K562 (cell line): ENCODE results near the gene PACRG. TPM values are rescaled to one million over a fixed set of nuclear protein-coding genes. Genes with fewer than 3 reads are reported as not detected.

Source experiments
- ATAC-seq: fragments of 200-7000 bp; cut with Tn5 transposase; 3 replicates; pipeline ENCODE4 v1.9.1; 2020; ENCODE audit warnings: moderate library complexity
- BruUV-seq: library from RNA; stranded (reverse); fragments of 400-500 nt; replicated peaks from 2 replicates; lab custom pipeline; 2021; lab: Mats Ljungman, UMichigan
- CTCF ChIA-PET: fragments of 300-600 bp; formaldehyde crosslinking; extraction: SDS; loops from one replicate; lab custom pipeline; 2021; ENCODE audit warnings: low intra/inter-chr PET ratio; lab: Yijun Ruan, JAX
- POLR2A ChIA-PET: fragments of 300-600, 350-650 bp; sonication (Branson Sonifier 250); formaldehyde crosslinking; extraction: SDS; loops from one replicate; lab custom pipeline; 2021; ENCODE audit warnings: antibody characterized with exemption, inconsistent platforms; lab: Yijun Ruan, JAX
- DNase-seq, 4 experiments: peaks; one replicate each; pipeline versions ENCODE4 v3.0.0 to v3.0.0-alpha.2; 2011 to 2018; ENCODE audit warnings: low spot score in 3 of 4, mixed read lengths in 3 of 4; ENCODE audit errors: extremely low read depth in 1 of 4
- FAIRE-seq: peaks from 2 replicates; lab custom pipeline; 2011; peaks lifted over from hg19 to GRCh38; lab: Jason Lieb, UNC
- H2AFZ ChIP-seq: 2 replicates; pipeline ENCODE4 v1.6.0; 2011; ENCODE audit warnings: low read depth, low read length, control low read depth, inconsistent platforms
- H3K27ac ChIP-seq: fragments of 200-600 bp; 3 replicates; pipeline ENCODE4 v1.8.0; 2011; ENCODE audit warnings: low read depth, mild to moderate bottlenecking, control low read depth, inconsistent platforms, low read length, moderate library complexity, mixed read lengths; ENCODE audit errors: extremely low read depth
- H3K27me3 ChIP-seq, 2 experiments: fragments of 300-600 bp in 1 of 2; 2 replicates in 1 of 2; 3 replicates in 1 of 2; pipeline versions ENCODE4 v1.6.0 to v1.8.0; 2011; ENCODE audit warnings: inconsistent platforms in 2 of 2, low read length in 2 of 2, mild to moderate bottlenecking in 1 of 2, mixed read lengths in 1 of 2, moderate library complexity in 1 of 2; ENCODE audit not compliant: control insufficient read depth in 2 of 2, insufficient read depth in 2 of 2
- H3K36me3 ChIP-seq: fragments of 300-600 bp; 3 replicates; pipeline ENCODE4 v1.8.0; 2011; ENCODE audit warnings: mild to moderate bottlenecking, low read length, inconsistent platforms; ENCODE audit not compliant: control insufficient read depth, insufficient read depth
- H3K4me1 ChIP-seq, 2 experiments: fragments of 200-600 bp in 1 of 2; replicated peaks in 1 of 2; 2 replicates in 1 of 2; 3 replicates in 1 of 2; pipeline versions ENCODE4 v1.5.1 to v1.8.0; 2011; ENCODE audit warnings: inconsistent platforms in 2 of 2, low read length in 2 of 2, mild to moderate bottlenecking in 1 of 2, mixed read lengths in 1 of 2, moderate library complexity in 1 of 2; ENCODE audit not compliant: control insufficient read depth in 2 of 2, insufficient read depth in 2 of 2
- H3K4me2 ChIP-seq: 2 replicates; pipeline ENCODE4 v1.6.1; 2011; ENCODE audit warnings: low read length, control low read depth, inconsistent platforms, mixed read lengths; ENCODE audit not compliant: insufficient read depth
- H3K4me3 ChIP-seq: fragments of 200-600 bp; sonication (generic), shearing (Covaris generic); 2 replicates; pipeline ENCODE4 v1.5.1; 2016; ENCODE audit warnings: control low read depth, inconsistent platforms
- H3K79me2 ChIP-seq: fragments of 200-600 bp; 3 replicates; pipeline ENCODE4 v1.8.0; 2011; ENCODE audit warnings: low read length, inconsistent platforms; ENCODE audit not compliant: control insufficient read depth, insufficient read depth
- H3K9ac ChIP-seq, 2 experiments: 2 replicates each; pipeline versions ENCODE4 v1.6.0 to v1.6.1; 2011; ENCODE audit warnings: low read depth in 2 of 2, low read length in 2 of 2, control low read depth in 1 of 2, inconsistent platforms in 1 of 2, mild to moderate bottlenecking in 1 of 2, mixed read lengths in 1 of 2; ENCODE audit not compliant: insufficient read depth in 1 of 2
- H3K9me1 ChIP-seq: one replicate; pipeline ENCODE4 v1.6.0; 2011; ENCODE audit warnings: inconsistent platforms, mild to moderate bottlenecking, low read length, moderate library complexity; ENCODE audit not compliant: control insufficient read depth, insufficient read depth
- H3K9me3 ChIP-seq: replicated peaks from 2 replicates; pipeline ENCODE4 v1.5.1; 2011; ENCODE audit warnings: low read depth, low read length, inconsistent platforms; ENCODE audit not compliant: control insufficient read depth, insufficient read depth
- H4K20me1 ChIP-seq: replicated peaks from 2 replicates; pipeline ENCODE4 v1.6.1; 2011; ENCODE audit warnings: low read length, inconsistent platforms, mixed read lengths; ENCODE audit not compliant: control insufficient read depth, insufficient read depth
- CCNT2 ChIP-seq: IDR thresholded peaks from 2 replicates; pipeline ENCODE4 v1.6.1; 2011; ENCODE audit warnings: borderline replicate concordance, low read depth, mild to moderate bottlenecking, moderate library complexity, mixed read lengths, low read length; ENCODE audit not compliant: insufficient read length; ENCODE audit errors: extremely low read depth
- CEBPG ChIP-seq, 3 experiments: fragments of 200-800 bp in 1 of 3; sonication (Bioruptor generic) in 1 of 3; sonication (generic) in 1 of 3; formaldehyde crosslinking in 1 of 3; IDR thresholded peaks in 2 of 3; conservative IDR thresholded peaks in 1 of 3; 2 replicates each; pipeline versions ENCODE4 v1.6.1 to v1.8.0; 2016 to 2022; ENCODE audit warnings: missing compliant biosample characterization in 2 of 3, missing genetic modification characterization in 2 of 3, mild to moderate bottlenecking in 1 of 3, missing genetic modification reagents in 1 of 3
- CHD4 ChIP-seq: fragments of 200-600 bp; sonication (generic); IDR thresholded peaks from 3 replicates; pipeline ENCODE4 v1.6.1; 2012; ENCODE audit warnings: low read depth, mild to moderate bottlenecking, mixed read lengths, low read length, inconsistent platforms; ENCODE audit not compliant: insufficient read depth, insufficient replicate concordance, poor library complexity, severe bottlenecking
- LEF1 ChIP-seq: fragments of 450-650 bp; IDR thresholded peaks from 2 replicates; pipeline ENCODE4 v1.6.1; 2016; ENCODE audit warnings: mild to moderate bottlenecking
- RB1 ChIP-seq: fragments of 450-650 bp; IDR thresholded peaks from 2 replicates; pipeline ENCODE4 v1.6.1; 2017; ENCODE audit warnings: low read depth, mild to moderate bottlenecking
- ZNF253 ChIP-seq: fragments of 250-450 bp; sonication (Bioruptor Pico); conservative IDR thresholded peaks from 2 replicates; pipeline ENCODE4 v1.6.1; 2021; ENCODE audit warnings: mild to moderate bottlenecking
- ZNF79 ChIP-seq: fragments of 250-450 bp; sonication (Bioruptor Pico); IDR thresholded peaks from 2 replicates; pipeline ENCODE4 v1.4.0; 2020; ENCODE audit warnings: low read depth, mild to moderate bottlenecking, moderate library complexity
- WGBS: fragments of 100-300 bp; shearing (Covaris generic); methylation state at CpG from one replicate; pipeline ENCODE4 v1.1.6; 2016; ENCODE audit warnings: low coverage, mixed read lengths; ENCODE audit not compliant: insufficient coverage; ENCODE audit errors: missing lambda C conversion rate; 5-methylcytosine and 5-hydroxymethylcytosine counted together
- in situ Hi-C: fragments of 300-500 bp; cut with MboI; formaldehyde crosslinking; loops from 4 replicates; pipeline ENCODE4 v1.15.0; 2018; ENCODE audit warnings: inconsistent platforms, mixed read lengths
- intact Hi-C: fragments of 100-400 bp; cut with micrococcal nuclease; formaldehyde crosslinking; loops from 2 replicates; pipeline ENCODE4 v1.14.2; 2022
- polyA plus RNA-seq, 8 experiments: library from polyadenylated mRNA; depleted of rRNA in 4 of 8; stranded (reverse) in 5 of 8; unstranded in 3 of 8; fragments of >200 nt; fragmentation: Nextera tagmentation in 2 of 8; fragmentation: Illumina TruSeq in 1 of 8; extraction: Ambion mirVana in 2 of 8; extraction: Trizol in 1 of 8; gene quantifications; 2 replicates each; pipeline versions ENCODE4 v1.2.1 to v1.2.3, GENCODE V29; 2011 to 2014; ENCODE audit warnings: inconsistent platforms in 1 of 8, missing spikeins in 1 of 8
- total RNA-seq, 7 experiments: library from RNA; depleted of rRNA in 6 of 7; stranded (reverse); fragments of >200 nt in 6 of 7; fragmentation: Illumina TruSeq in 2 of 7; extraction: Trizol in 2 of 7; gene quantifications; 2 replicates each; pipeline versions ENCODE4 v1.2.1 to v1.2.3, GENCODE V29; 2011 to 2021; ENCODE audit warnings: low replicate concordance in 1 of 7
- TF ChIP-seq, protein P1 (sequence below): fragments of 450-650 bp; formaldehyde crosslinking; IDR thresholded peaks from 2 replicates; pipeline ENCODE4 v1.4.0; 2020; ENCODE audit warnings: mild to moderate bottlenecking, mixed read lengths
- TF ChIP-seq, protein P2 (sequence below): fragments of 250-450 bp; sonication (Bioruptor Pico); IDR thresholded peaks from 2 replicates; pipeline ENCODE4 v1.8.0; 2022; ENCODE audit warnings: moderate library complexity, mild to moderate bottlenecking, inconsistent platforms
- TF ChIP-seq, protein P3 (sequence below): fragments of 450-650 bp; IDR thresholded peaks from 2 replicates; pipeline ENCODE4 v1.6.1; 2018; ENCODE audit warnings: mild to moderate bottlenecking, low read depth; ENCODE audit not compliant: partially characterized antibody
- TF ChIP-seq, protein P4 (sequence below): sonication (generic); formaldehyde crosslinking; IDR thresholded peaks from 2 replicates; pipeline ENCODE4 v1.9.0; 2022; ENCODE audit warnings: mild to moderate bottlenecking, missing genetic modification reagents
- TF ChIP-seq, protein P5 (sequence below): IDR thresholded peaks from 2 replicates; pipeline ENCODE4 v1.6.1; 2011; ENCODE audit warnings: borderline replicate concordance, low read depth, mild to moderate bottlenecking, moderate library complexity, low read length; ENCODE audit not compliant: insufficient read depth, poor library complexity, severe bottlenecking

The PACRG gene
- total and polyA plus RNA-seq, 9 of the 15 experiments (the other 6 are each of a cell fraction or from before 2014, with no cell fraction given): 0.04 TPM; not detected in 8

DNA sequence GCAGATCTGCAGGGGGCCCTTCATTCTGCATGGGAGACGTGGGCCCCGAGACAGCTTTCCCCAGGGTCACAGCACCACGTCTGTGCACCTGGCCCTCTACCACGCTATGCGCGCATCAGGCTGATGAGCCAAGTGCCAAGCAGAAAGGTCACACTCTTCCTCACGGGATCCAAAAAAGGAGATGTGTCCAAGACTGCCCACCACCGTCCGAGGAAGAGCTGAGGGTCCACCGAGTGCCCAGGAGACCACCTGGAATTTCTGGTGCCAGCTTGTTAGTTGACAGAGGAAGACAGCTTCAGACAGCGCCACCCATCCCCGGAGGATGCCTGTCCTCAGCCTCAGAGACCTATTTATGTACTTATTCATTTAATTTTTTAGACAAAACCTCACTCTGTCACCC is 609.2 kb downstream of the PACRG start:
- no peak overlapping the region for H2AFZ ChIP-seq
- H3K9me3 ChIP-seq: no peaks in the 10 kb centered on the region
- no TSS peak for BruUV-seq
- peaks cover 5 to 9% of the 10 kb centered on the region in 2 experiments; a peak in 3 of 5 replicates for H3K4me1 ChIP-seq
- H3K79me2 ChIP-seq: no peaks in the 10 kb centered on the region
- FAIRE-seq (no peak), ATAC-seq (no peak), DNase-seq (no peak)
- H3K27me3 ChIP-seq: peaks cover 12 to 63% of the 10 kb centered on the region in 2 experiments; a peak in 4 of 5 replicates
- H4K20me1 ChIP-seq: no peaks in the 10 kb centered on the region; the same call in 1 of the 2 replicates
- H3K36me3 ChIP-seq: no peaks in the 10 kb centered on the region
- in situ Hi-C loops: no loop called here
- H3K4me2 ChIP-seq: no peak overlapping the region
- no peak overlapping the region for H3K27ac ChIP-seq
- ChIA-PET CTCF (no interaction called here), POLR2A (no interaction called here)
- H3K9ac ChIP-seq: no peak overlapping the region
- intact Hi-C loops: no loop called here
- H3K9me1 ChIP-seq: no peaks in the 10 kb centered on the region
- no peak overlapping the region for H3K4me3 ChIP-seq
- 27% methylated on average over 12 of the region's 12 CpGs for WGBS
- TF ChIP-seq, protein P1, sequence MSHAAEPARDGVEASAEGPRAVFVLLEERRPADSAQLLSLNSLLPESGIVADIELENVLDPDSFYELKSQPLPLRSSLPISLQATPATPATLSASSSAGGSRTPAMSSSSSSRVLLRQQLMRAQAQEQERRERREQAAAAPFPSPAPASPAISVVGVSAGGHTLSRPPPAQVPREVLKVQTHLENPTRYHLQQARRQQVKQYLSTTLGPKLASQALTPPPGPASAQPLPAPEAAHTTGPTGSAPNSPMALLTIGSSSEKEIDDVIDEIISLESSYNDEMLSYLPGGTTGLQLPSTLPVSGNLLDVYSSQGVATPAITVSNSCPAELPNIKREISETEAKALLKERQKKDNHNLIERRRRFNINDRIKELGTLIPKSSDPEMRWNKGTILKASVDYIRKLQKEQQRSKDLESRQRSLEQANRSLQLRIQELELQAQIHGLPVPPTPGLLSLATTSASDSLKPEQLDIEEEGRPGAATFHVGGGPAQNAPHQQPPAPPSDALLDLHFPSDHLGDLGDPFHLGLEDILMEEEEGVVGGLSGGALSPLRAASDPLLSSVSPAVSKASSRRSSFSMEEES: no peak
- TF ChIP-seq, protein P2, sequence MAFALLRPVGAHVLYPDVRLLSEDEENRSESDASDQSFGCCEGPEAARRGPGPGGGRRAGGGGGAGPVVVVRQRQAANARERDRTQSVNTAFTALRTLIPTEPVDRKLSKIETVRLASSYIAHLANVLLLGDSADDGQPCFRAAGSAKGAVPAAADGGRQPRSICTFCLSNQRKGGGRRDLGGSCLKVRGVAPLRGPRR (CRISPR knock-in tag): no peak
- TF ChIP-seq ZNF253 (CRISPR knock-in tag) (no peak), LEF1 (no peak), ZNF79 (CRISPR knock-in tag) (no peak), RB1 (no peak), CCNT2 (no peak), CEBPG (CRISPR knock-in tag; IDR thresholded peaks at IDR 0.05) (no peak), CEBPG (tag; conservative IDR thresholded peaks at IDR 0.05 in 1 of 2, IDR thresholded peaks at IDR 0.05 in 1 of 2) (no peak), CHD4 (no peak)
- TF ChIP-seq, protein P3, sequence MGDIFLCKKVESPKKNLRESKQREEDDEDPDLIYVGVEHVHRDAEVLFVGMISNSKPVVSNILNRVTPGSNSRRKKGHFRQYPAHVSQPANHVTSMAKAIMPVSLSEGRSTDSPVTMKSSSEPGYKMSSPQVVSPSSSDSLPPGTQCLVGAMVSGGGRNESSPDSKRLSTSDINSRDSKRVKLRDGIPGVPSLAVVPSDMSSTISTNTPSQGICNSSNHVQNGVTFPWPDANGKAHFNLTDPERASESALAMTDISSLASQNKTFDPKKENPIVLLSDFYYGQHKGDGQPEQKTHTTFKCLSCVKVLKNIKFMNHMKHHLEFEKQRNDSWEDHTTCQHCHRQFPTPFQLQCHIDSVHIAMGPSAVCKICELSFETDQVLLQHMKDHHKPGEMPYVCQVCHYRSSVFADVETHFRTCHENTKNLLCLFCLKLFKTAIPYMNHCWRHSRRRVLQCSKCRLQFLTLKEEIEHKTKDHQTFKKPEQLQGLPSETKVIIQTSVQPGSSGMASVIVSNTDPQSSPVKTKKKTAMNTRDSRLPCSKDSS: no peak
- TF ChIP-seq, protein P4, sequence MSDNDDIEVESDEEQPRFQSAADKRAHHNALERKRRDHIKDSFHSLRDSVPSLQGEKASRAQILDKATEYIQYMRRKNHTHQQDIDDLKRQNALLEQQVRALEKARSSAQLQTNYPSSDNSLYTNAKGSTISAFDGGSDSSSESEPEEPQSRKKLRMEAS (CRISPR knock-in tag): no peak
- TF ChIP-seq, protein P5, sequence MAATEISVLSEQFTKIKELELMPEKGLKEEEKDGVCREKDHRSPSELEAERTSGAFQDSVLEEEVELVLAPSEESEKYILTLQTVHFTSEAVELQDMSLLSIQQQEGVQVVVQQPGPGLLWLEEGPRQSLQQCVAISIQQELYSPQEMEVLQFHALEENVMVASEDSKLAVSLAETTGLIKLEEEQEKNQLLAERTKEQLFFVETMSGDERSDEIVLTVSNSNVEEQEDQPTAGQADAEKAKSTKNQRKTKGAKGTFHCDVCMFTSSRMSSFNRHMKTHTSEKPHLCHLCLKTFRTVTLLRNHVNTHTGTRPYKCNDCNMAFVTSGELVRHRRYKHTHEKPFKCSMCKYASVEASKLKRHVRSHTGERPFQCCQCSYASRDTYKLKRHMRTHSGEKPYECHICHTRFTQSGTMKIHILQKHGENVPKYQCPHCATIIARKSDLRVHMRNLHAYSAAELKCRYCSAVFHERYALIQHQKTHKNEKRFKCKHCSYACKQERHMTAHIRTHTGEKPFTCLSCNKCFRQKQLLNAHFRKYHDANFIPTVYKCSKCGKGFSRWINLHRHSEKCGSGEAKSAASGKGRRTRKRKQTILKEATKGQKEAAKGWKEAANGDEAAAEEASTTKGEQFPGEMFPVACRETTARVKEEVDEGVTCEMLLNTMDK: no peak
